Activated CD4-positive, CD25-positive, alpha-beta regulatory T cell treated with anti-CD3 and anti-CD28 coated beads, Interleukin-2, amount 50 U/mL, for 72 hours (primary cell): Measurements from ENCODE around the gene RPS26.
"Not testable (repeated sequence)": the region's sequence is repeated elsewhere in the genome, so short reads cannot be mapped to it uniquely, and the experiment has no call there.

ENCODE experiments used
- DNase-seq: peaks from one replicate; pipeline ENCODE4 v3.0.0; 2021

The RPS26 gene

GRCh38 chr12:56041552-56042429, at the start of gene RPS26:
TSS of gene RPS26 (plus strand) at chr12:56041918. CDS start at chr12:56042167, 249 bp downstream.
- DNase-seq: peak; percentile 82

GRCh38 chr12:55993230-55993853, 48.4 kb upstream of the RPS26 start:
- no peak for DNase-seq

- DNase-seq: no peak
Measured at GRCh38 chr12:55995366-55995765, 46.4 kb upstream of the RPS26 start.

- peak; percentile 43 for DNase-seq
Measured at GRCh38 chr12:55996201-55996714, 45.5 kb upstream of the RPS26 start.

GRCh38 chr12:55996715-55997534, 44.8 kb upstream of the RPS26 start, which contains the start of gene SUOX:
TSS of gene SUOX (plus strand) at chr12:55997276. CDS start at chr12:56002222, 4,946 bp downstream.
- peak; percentile 64 for DNase-seq

GRCh38 chr12:55997535-55997859, 44.2 kb upstream of the RPS26 start:
- DNase-seq: no peak

- DNase-seq: not testable (repeated sequence)
Measured at GRCh38 chr12:55999522-55999921, 42.2 kb upstream of the RPS26 start.

- not testable (repeated sequence) for DNase-seq
Measured at GRCh38 chr12:55999999-56000540, 41.6 kb upstream of the RPS26 start.

GRCh38 chr12:56001487-56002100, 40.1 kb upstream of the RPS26 start:
- DNase-seq: no peak

- DNase-seq: not testable (repeated sequence)
Measured at GRCh38 chr12:56003376-56003775, 38.3 kb upstream of the RPS26 start.

GRCh38 chr12:56004211-56004610, 37.5 kb upstream of the RPS26 start:
- DNase-seq: no peak

- DNase-seq: peak; percentile 65
Measured at GRCh38 chr12:56007564-56008559, 33.9 kb upstream of the RPS26 start.

- no peak for DNase-seq
Measured at GRCh38 chr12:56010111-56010570, 31.6 kb upstream of the RPS26 start.

- no peak for DNase-seq
Measured at GRCh38 chr12:56011509-56012090, 30.1 kb upstream of the RPS26 start.

- DNase-seq: no peak
Measured at GRCh38 chr12:56013482-56013881, 28.2 kb upstream of the RPS26 start.

- no peak for DNase-seq
Measured at GRCh38 chr12:56014205-56014604, 27.5 kb upstream of the RPS26 start.

- no peak for DNase-seq
Measured at GRCh38 chr12:56017181-56017580, 24.5 kb upstream of the RPS26 start.

- DNase-seq: no peak
Measured at GRCh38 chr12:56018356-56018755, 23.4 kb upstream of the RPS26 start.

- DNase-seq: no peak
Measured at GRCh38 chr12:56020423-56021184, 21.1 kb upstream of the RPS26 start, which contains the start of gene IKZF4. TSS of gene IKZF4 (plus strand) at chr12:56021043. CDS start at chr12:56021494, 451 bp downstream.
